HL-60 (cell line): ENCODE data around the gene CRIM1.

Experiments used
- DNase-seq, 2 experiments: peaks; one replicate each; pipeline ENCODE4 v3.0.0-alpha.2; 2010 to 2020; ENCODE audit warnings: low read depth in 1 of 2, low spot score in 1 of 2
- H3K27ac ChIP-seq: fragments of 250-450 bp; sonication (Bioruptor Pico); replicated peaks from 2 replicates; pipeline ENCODE4 v1.5.1; 2020; ENCODE audit warnings: mild to moderate bottlenecking, moderate library complexity
- H3K27me3 ChIP-seq: fragments of 250-450 bp; sonication (Bioruptor Pico); 2 replicates; pipeline ENCODE4 v1.5.1; 2021; ENCODE audit warnings: mild to moderate bottlenecking, moderate library complexity; ENCODE audit not compliant: insufficient read depth, poor library complexity, severe bottlenecking
- H3K4me3 ChIP-seq: replicated peaks from 2 replicates; pipeline ENCODE4 v1.5.1; 2011; ENCODE audit warnings: mild to moderate bottlenecking, control low read depth, low read length; ENCODE audit not compliant: insufficient read depth
- GABPA ChIP-seq: IDR thresholded peaks from 2 replicates; pipeline ENCODE4 v1.6.1; 2012; ENCODE audit warnings: low read depth
- POLR2AphosphoS5 ChIP-seq: IDR thresholded peaks from 2 replicates; pipeline ENCODE4 v1.6.1; 2012; ENCODE audit warnings: low read depth
- SPI1 ChIP-seq: IDR thresholded peaks from 2 replicates; pipeline ENCODE4 v1.6.1; 2012; ENCODE audit warnings: low read depth, mild to moderate bottlenecking, borderline replicate concordance
- TF ChIP-seq, protein P1 (sequence below): IDR thresholded peaks from 2 replicates; pipeline ENCODE4 v1.6.1; 2012; ENCODE audit warnings: low read depth; ENCODE audit not compliant: insufficient replicate concordance
- TF ChIP-seq, protein P2 (sequence below): IDR thresholded peaks from one replicate; pipeline ENCODE4 v1.5.1; 2011; ENCODE audit warnings: low read length, control low read depth, inconsistent platforms; ENCODE audit not compliant: insufficient read depth

The CRIM1 gene

DNA sequence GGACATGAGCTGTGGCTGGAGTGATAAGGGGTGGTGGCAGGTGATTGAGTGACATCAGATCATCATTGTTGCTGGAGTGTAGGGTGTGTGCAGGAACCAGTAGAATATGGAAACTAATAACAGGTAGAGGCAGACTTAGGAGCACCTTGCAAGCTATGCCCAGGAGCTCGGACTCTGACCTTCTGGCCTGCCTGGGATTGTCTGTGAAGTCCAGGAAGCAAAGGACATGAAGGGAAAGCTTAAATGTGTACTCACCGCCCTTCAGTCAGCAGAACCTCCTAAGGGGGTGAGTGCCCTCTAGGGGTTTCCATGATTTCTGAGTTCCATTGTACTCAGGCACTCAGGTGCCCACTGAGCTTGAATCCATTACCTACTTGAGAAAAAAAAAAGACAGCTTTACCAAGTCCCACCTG, 104.2 kb downstream of the CRIM1 start:
- Histone ChIP-seq H3K27me3 (no peaks in the 10 kb centered on the region), H3K4me3 (no peak overlapping the region), H3K27ac (no peak overlapping the region)
- TF ChIP-seq, protein P1, sequence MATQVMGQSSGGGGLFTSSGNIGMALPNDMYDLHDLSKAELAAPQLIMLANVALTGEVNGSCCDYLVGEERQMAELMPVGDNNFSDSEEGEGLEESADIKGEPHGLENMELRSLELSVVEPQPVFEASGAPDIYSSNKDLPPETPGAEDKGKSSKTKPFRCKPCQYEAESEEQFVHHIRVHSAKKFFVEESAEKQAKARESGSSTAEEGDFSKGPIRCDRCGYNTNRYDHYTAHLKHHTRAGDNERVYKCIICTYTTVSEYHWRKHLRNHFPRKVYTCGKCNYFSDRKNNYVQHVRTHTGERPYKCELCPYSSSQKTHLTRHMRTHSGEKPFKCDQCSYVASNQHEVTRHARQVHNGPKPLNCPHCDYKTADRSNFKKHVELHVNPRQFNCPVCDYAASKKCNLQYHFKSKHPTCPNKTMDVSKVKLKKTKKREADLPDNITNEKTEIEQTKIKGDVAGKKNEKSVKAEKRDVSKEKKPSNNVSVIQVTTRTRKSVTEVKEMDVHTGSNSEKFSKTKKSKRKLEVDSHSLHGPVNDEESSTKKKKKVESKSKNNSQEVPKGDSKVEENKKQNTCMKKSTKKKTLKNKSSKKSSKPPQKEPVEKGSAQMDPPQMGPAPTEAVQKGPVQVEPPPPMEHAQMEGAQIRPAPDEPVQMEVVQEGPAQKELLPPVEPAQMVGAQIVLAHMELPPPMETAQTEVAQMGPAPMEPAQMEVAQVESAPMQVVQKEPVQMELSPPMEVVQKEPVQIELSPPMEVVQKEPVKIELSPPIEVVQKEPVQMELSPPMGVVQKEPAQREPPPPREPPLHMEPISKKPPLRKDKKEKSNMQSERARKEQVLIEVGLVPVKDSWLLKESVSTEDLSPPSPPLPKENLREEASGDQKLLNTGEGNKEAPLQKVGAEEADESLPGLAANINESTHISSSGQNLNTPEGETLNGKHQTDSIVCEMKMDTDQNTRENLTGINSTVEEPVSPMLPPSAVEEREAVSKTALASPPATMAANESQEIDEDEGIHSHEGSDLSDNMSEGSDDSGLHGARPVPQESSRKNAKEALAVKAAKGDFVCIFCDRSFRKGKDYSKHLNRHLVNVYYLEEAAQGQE, result no peak
- no peak for TF ChIP-seq GABPA
- TF ChIP-seq, protein P2, sequence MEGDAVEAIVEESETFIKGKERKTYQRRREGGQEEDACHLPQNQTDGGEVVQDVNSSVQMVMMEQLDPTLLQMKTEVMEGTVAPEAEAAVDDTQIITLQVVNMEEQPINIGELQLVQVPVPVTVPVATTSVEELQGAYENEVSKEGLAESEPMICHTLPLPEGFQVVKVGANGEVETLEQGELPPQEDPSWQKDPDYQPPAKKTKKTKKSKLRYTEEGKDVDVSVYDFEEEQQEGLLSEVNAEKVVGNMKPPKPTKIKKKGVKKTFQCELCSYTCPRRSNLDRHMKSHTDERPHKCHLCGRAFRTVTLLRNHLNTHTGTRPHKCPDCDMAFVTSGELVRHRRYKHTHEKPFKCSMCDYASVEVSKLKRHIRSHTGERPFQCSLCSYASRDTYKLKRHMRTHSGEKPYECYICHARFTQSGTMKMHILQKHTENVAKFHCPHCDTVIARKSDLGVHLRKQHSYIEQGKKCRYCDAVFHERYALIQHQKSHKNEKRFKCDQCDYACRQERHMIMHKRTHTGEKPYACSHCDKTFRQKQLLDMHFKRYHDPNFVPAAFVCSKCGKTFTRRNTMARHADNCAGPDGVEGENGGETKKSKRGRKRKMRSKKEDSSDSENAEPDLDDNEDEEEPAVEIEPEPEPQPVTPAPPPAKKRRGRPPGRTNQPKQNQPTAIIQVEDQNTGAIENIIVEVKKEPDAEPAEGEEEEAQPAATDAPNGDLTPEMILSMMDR, result no peak
- TF ChIP-seq POLR2AphosphoS5, result no peak
- no peak for DNase-seq

DNA sequence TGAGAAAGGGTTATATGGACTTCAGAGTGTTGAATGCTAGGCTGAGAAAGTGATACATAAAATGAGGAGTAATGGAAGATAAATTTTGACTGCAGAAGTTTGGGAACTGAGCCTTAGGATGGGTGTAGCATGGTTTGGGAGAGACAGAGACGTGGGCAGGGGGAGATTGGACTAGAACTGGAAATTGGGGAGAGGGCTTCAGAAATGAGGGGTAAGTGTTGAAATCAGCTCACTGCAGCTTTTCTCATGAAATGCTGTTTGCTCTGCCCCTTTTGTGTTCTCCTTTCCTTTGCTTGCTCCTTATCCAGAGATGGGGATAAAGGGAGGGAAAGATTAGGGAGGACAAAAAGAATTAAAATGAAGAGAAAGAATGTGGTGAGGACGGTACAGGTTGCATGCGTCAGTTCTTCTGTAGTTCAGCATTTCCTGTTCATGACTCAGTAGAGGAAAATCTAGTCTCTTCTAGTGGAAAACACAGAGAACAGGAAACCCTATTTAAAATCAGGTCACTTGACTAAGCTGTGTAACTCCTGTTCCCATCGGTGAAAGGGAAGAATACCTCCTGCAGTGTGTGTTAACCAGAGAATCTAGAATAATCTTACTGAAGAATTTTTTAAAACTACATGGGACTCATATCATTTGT, 105.6 kb downstream of the CRIM1 start:
- Histone ChIP-seq H3K27ac (no peak overlapping the region), H3K27me3 (no peaks in the 10 kb centered on the region), H3K4me3 (no peak overlapping the region)
- no peak for TF ChIP-seq SPI1
- no peak for TF ChIP-seq POLR2AphosphoS5
- TF ChIP-seq, protein P1, result no peak
- TF ChIP-seq GABPA, result no peak
- TF ChIP-seq, protein P2, result no peak
- no peak for DNase-seq

DNA sequence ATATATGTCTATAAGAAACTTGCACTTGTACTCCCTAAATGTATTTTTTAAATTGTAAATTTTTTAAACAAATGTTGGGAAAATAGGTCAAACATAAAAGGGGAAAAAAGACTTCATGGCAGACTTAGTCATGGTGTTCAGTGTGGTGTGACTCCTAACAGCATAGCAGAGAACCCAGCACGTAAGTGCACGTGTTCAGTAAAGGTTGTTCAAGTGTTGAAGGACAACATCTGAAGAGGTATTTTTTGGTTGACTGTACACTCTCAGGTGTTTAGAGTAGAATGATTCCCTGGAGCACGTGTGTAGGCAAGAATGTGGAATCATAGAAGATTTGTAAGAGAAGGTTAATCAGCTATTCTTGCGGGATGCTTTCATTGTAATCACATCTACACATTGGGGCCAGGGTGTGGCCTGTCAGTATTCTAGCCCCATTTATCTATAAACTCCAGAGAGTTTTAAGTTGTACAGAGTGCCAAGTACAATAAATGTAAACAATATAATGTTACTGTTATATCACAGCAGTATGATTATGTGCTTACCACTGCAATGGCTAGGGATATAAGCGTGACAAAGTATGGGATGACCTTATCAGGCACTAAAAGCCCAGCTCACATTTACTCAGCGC, 106.8 kb downstream of the CRIM1 start:
- Histone ChIP-seq H3K27me3 (no peaks in the 10 kb centered on the region), H3K4me3 (no peak overlapping the region), H3K27ac (no peak overlapping the region)
- TF ChIP-seq, protein P2, result no peak
- TF ChIP-seq, protein P1, result no peak
- no peak for TF ChIP-seq GABPA
- no peak for DNase-seq
